ENCODE measurements around the gene TPCN1. TPM values are rescaled to one million over a fixed set of nuclear protein-coding genes. Genes with fewer than 3 reads are reported as not detected.

TPCN1 gene
- polyA plus RNA-seq, 1 of the 3 experiments (the other 2 are of a cell fraction), result 15.7 TPM

GRCh38 chr12:113234483-113234882 lies 13.2 kb downstream of the TPCN1 start:
- no peaks in the 10 kb centered on the region for H3K9me3 ChIP-seq
- H3K79me2 ChIP-seq (ENCODE audit: insufficient read depth), result no peaks in the 10 kb centered on the region
- H3K4me2 ChIP-seq, result no peak overlapping the region
- TF ChIP-seq FOXM1 (IDR thresholded peaks at IDR 0.05; ENCODE audit: low read depth) (no peak), JUND (IDR thresholded peaks at IDR 0.05) (no peak), NRF1 (IDR thresholded peaks at IDR 0.05; ENCODE audit: low read depth, low read length) (no peak), YY1 (IDR thresholded peaks at IDR 0.05; ENCODE audit: low read depth) (no peak), NFIC (IDR thresholded peaks at IDR 0.05; ENCODE audit: borderline replicate concordance) (no peak)
- H3K9ac ChIP-seq, result no peak overlapping the region
- H2AFZ ChIP-seq (ENCODE audit: low read depth), result no peak overlapping the region
- WGBS (ENCODE audit: low lambda C conversion rate), result 85% methylated on average over 3 of the region's 4 CpGs
- H3K36me3 ChIP-seq (replicated peaks in 1 of 2; ENCODE audit: control insufficient read depth in 1 of 2, insufficient read depth in 2 of 2, low read length in 1 of 2), result peaks cover 2 to 4% of the 10 kb centered on the region in 2 experiments
- no peaks in the 10 kb centered on the region for H3F3A ChIP-seq (replicated peaks; ENCODE audit: insufficient read depth)
- no peaks in the 10 kb centered on the region for H3K27me3 ChIP-seq (ENCODE audit: insufficient read depth)
- no peak for DNase-seq
- H3K4me3 ChIP-seq (ENCODE audit: low read depth in 2 of 2, low read length in 1 of 2), result no peak overlapping the region
- H4K20me1 ChIP-seq (ENCODE audit: insufficient read depth), result no peaks in the 10 kb centered on the region
- ChIA-PET POLR2A (no interaction called here), CTCF (no interaction called here)
- no peak overlapping the region for H3K27ac ChIP-seq (ENCODE audit: low read depth in 2 of 2, low read length in 1 of 2)
- H3K4me1 ChIP-seq (ENCODE audit: control insufficient read depth in 1 of 2, insufficient read depth in 2 of 2, low read depth in 1 of 2, low read length in 1 of 2), result peaks cover 4 to 5% of the 10 kb centered on the region in 2 experiments; a peak in 2 of 4 replicates
- no peaks in the 10 kb centered on the region for H3K9me2 ChIP-seq

GRCh38 chr12:113235976-113236375 lies 14.7 kb downstream of the TPCN1 start:
- H4K20me1 ChIP-seq (ENCODE audit: insufficient read depth), result no peaks in the 10 kb centered on the region
- peaks cover 2 to 3% of the 10 kb centered on the region in 2 experiments for H3K36me3 ChIP-seq (replicated peaks in 1 of 2; ENCODE audit: control insufficient read depth in 1 of 2, insufficient read depth in 2 of 2, low read length in 1 of 2)
- H3K4me1 ChIP-seq (ENCODE audit: control insufficient read depth in 1 of 2, insufficient read depth in 2 of 2, low read depth in 1 of 2, low read length in 1 of 2), result peaks cover 5 to 9% of the 10 kb centered on the region in 2 experiments; a peak in 2 of 4 replicates
- CTCF ChIA-PET, result interaction anchor here (1.1 to 1.3 kb wide), 2 partner anchors 15 to 62 kb away, joined by 3 read pairs; a partner anchor contains a TSS
- no peaks in the 10 kb centered on the region for H3K79me2 ChIP-seq (ENCODE audit: insufficient read depth)
- no peak overlapping the region for H3K4me3 ChIP-seq (ENCODE audit: low read depth in 2 of 2, low read length in 1 of 2)
- TF ChIP-seq TEAD4 (IDR thresholded peaks at IDR 0.05; ENCODE audit: borderline replicate concordance, insufficient read depth) (no peak), POLR2AphosphoS5 (IDR thresholded peaks at IDR 0.05; ENCODE audit: low read depth, low read length) (no peak), CHD2 (IDR thresholded peaks at IDR 0.05; ENCODE audit: low read length, partially characterized antibody) (no peak), RXRA (IDR thresholded peaks at IDR 0.05; ENCODE audit: borderline replicate concordance, low read depth) (no peak), FOXJ3 (CRISPR knock-in tag; IDR thresholded peaks at IDR 0.05) (no peak)
- TF ChIP-seq, protein P1, sequence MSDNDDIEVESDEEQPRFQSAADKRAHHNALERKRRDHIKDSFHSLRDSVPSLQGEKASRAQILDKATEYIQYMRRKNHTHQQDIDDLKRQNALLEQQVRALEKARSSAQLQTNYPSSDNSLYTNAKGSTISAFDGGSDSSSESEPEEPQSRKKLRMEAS (IDR thresholded peaks at IDR 0.05; ENCODE audit: low read depth), result no peak
- TF ChIP-seq, protein P2, sequence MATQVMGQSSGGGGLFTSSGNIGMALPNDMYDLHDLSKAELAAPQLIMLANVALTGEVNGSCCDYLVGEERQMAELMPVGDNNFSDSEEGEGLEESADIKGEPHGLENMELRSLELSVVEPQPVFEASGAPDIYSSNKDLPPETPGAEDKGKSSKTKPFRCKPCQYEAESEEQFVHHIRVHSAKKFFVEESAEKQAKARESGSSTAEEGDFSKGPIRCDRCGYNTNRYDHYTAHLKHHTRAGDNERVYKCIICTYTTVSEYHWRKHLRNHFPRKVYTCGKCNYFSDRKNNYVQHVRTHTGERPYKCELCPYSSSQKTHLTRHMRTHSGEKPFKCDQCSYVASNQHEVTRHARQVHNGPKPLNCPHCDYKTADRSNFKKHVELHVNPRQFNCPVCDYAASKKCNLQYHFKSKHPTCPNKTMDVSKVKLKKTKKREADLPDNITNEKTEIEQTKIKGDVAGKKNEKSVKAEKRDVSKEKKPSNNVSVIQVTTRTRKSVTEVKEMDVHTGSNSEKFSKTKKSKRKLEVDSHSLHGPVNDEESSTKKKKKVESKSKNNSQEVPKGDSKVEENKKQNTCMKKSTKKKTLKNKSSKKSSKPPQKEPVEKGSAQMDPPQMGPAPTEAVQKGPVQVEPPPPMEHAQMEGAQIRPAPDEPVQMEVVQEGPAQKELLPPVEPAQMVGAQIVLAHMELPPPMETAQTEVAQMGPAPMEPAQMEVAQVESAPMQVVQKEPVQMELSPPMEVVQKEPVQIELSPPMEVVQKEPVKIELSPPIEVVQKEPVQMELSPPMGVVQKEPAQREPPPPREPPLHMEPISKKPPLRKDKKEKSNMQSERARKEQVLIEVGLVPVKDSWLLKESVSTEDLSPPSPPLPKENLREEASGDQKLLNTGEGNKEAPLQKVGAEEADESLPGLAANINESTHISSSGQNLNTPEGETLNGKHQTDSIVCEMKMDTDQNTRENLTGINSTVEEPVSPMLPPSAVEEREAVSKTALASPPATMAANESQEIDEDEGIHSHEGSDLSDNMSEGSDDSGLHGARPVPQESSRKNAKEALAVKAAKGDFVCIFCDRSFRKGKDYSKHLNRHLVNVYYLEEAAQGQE (IDR thresholded peaks at IDR 0.05; ENCODE audit: low read depth, low read length), result no peak
- no peaks in the 10 kb centered on the region for H3K9me2 ChIP-seq
- no peak overlapping the region for H3K9ac ChIP-seq
- H3K4me2 ChIP-seq, result no peak overlapping the region
- H3K27ac ChIP-seq (ENCODE audit: low read depth in 2 of 2, low read length in 1 of 2), result no peak overlapping the region
- POLR2A ChIA-PET, result no interaction called here
- H3K9me3 ChIP-seq, result no peaks in the 10 kb centered on the region
- 87% methylated on average over 3 of the region's 6 CpGs for WGBS (ENCODE audit: low lambda C conversion rate)
- H3F3A ChIP-seq (replicated peaks; ENCODE audit: insufficient read depth), result no peaks in the 10 kb centered on the region
- no peaks in the 10 kb centered on the region for H3K27me3 ChIP-seq (ENCODE audit: insufficient read depth)
- no peak overlapping the region for H2AFZ ChIP-seq (ENCODE audit: low read depth)
- no peak for DNase-seq
